Right lobe of liver (tissue), 6 donors: ENCODE data around the gene POGLUT2. TPM values are rescaled to one million over a fixed set of nuclear protein-coding genes. Genes with fewer than 3 reads are reported as not detected.
"Not testable (repeated sequence)": the region's sequence is repeated elsewhere in the genome, so short reads cannot be mapped to it uniquely, and the experiment has no call there.

ENCODE experiments used
- ATAC-seq, 4 donors: fragments of 200-7000 bp; cut with Tn5 transposase; one replicate each; pipeline ENCODE4 v1.9.1; 2020; ENCODE audit warnings: mild to moderate bottlenecking in 4 of 4, moderate library complexity in 4 of 4
- DNase-seq, 3 donors: peaks; one replicate each; pipeline ENCODE4 v3.0.0-alpha.2; 2020
- H3K27ac ChIP-seq, 3 donors: fragments of 200-600 bp; one replicate each; pipeline ENCODE4 v1.8.0; 2022
- H3K27me3 ChIP-seq, 2 donors: fragments of 200-600 bp; one replicate each; pipeline ENCODE4 v1.8.0; 2022
- H3K36me3 ChIP-seq, 4 donors: fragments of 200-600 bp; sonication (generic) in 1 of 4; one replicate each; pipeline versions ENCODE4 v1.5.1 to v1.8.0; 2017 to 2022; ENCODE audit warnings: control low read depth in 1 of 4
- H3K4me1 ChIP-seq, 4 donors: fragments of 200-600 bp; sonication (generic) in 1 of 4; one replicate each; pipeline versions ENCODE4 v1.5.1 to v1.8.0; 2017 to 2022; ENCODE audit warnings: control low read depth in 1 of 4
- H3K4me3 ChIP-seq, 3 donors: fragments of 200-600 bp; one replicate each; pipeline ENCODE4 v1.8.0; 2022
- H3K9me3 ChIP-seq, 4 donors: fragments of 200-600 bp; sonication (generic) in 1 of 4; one replicate each; pipeline versions ENCODE4 v1.5.1 to v1.8.0; 2017 to 2022; ENCODE audit warnings: control low read depth in 1 of 4
- POLR2A ChIP-seq: fragments of 450-650 bp; IDR thresholded peaks from one replicate; pipeline ENCODE4 v1.6.1; 2017; ENCODE audit warnings: antibody characterized with exemption, mild to moderate bottlenecking
- WGBS: methylation state at CpG from one replicate; pipeline ENCODE4 v1.1.6; 2018; ENCODE audit warnings: low coverage, low lambda C conversion rate; ENCODE audit not compliant: insufficient coverage; ENCODE audit errors: missing lambda C conversion rate; 5-methylcytosine and 5-hydroxymethylcytosine counted together
- intact Hi-C, 2 donors: fragments of 100-400 bp; cut with DNase I; formaldehyde crosslinking; loops; one replicate each; pipeline versions ENCODE4 v1.11.2 to v1.14.1; 2022
- total RNA-seq, 6 experiments: library from RNA; depleted of rRNA in 2 of 6; stranded (reverse); fragments of >200 nt in 2 of 6; fragmentation: NEBNext Ultra II Directional in 3 of 6; extraction: Animal tissue kit (Norgen Biotek cat#: 25700) in 3 of 6; gene quantifications; one replicate each; pipeline versions ENCODE4 v1.1.0 to v1.2.4, GENCODE V29; 2016 to 2023
- TF ChIP-seq, protein P1 (sequence below), 4 donors: fragments of 200-600 bp in 3 of 4; fragments of 450-650 bp in 1 of 4; IDR thresholded peaks; one replicate each; pipeline versions ENCODE4 v1.5.1 to v1.8.0; 2016 to 2022; ENCODE audit warnings: antibody characterized with exemption in 4 of 4, mild to moderate bottlenecking in 2 of 4
- donor health status: DM: no; HTN: yes; CAD: no.
- donor health status: DM: no; HTN: no; CAD: no.
- donor health status: DM: no; HTN: no; CAD: no.
- donor health status: DM: no; HTN: yes; CAD: no.
- donor health status: DM: no; HTN: yes; CAD: no.

POGLUT2 gene
- total RNA-seq, 6 experiments from 2014 or later = 3.8 to 7.7 (median 5.3) TPM

DNA sequence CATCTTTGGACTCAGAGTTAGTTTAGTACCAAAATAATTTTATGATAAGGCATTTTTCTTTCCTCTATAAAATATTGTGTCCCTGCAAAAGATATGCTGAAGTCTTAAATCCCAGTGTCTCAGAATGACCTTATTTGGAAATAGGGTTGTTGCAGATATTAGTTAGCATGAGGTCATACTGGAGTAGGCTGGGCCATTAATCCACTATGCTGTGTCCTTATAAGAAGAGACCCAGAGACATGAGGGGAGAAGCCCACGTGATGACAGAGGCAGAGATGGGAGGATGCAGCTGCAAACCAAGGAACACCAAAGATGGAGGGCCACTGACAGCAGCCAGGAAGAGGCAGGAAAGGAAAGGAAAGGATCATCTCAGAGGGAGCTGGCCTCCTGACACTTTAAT, 6.4 kb downstream of the POGLUT2 start:
- intact Hi-C loops = no loop called here
- ATAC-seq (no peak), DNase-seq (no peak)
- WGBS = 88% methylated on average over 1 of the region's 1 CpG
- Histone ChIP-seq H3K27ac (no peak overlapping the region), H3K27me3 (no peaks in the 10 kb centered on the region), H3K36me3 (no peaks in the 10 kb centered on the region), H3K4me3 (no peak overlapping the region), H3K4me1 (peaks cover 0 to 5% (median 2%) of the 10 kb centered on the region in 4 donors), H3K9me3 (no peaks in the 10 kb centered on the region)
- TF ChIP-seq POLR2A = no peak
- TF ChIP-seq, protein P1, sequence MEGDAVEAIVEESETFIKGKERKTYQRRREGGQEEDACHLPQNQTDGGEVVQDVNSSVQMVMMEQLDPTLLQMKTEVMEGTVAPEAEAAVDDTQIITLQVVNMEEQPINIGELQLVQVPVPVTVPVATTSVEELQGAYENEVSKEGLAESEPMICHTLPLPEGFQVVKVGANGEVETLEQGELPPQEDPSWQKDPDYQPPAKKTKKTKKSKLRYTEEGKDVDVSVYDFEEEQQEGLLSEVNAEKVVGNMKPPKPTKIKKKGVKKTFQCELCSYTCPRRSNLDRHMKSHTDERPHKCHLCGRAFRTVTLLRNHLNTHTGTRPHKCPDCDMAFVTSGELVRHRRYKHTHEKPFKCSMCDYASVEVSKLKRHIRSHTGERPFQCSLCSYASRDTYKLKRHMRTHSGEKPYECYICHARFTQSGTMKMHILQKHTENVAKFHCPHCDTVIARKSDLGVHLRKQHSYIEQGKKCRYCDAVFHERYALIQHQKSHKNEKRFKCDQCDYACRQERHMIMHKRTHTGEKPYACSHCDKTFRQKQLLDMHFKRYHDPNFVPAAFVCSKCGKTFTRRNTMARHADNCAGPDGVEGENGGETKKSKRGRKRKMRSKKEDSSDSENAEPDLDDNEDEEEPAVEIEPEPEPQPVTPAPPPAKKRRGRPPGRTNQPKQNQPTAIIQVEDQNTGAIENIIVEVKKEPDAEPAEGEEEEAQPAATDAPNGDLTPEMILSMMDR (IDR thresholded peaks at IDR 0.05) = no peak

- DNase-seq (peak; percentile 61 to 82 (median 80)), ATAC-seq (peak; percentile 93 to 98 (median 95))
- TF ChIP-seq POLR2A = peak; percentile 68
- TF ChIP-seq, protein P1 (IDR thresholded peaks at IDR 0.05) = no peak
- Histone ChIP-seq H3K36me3 (no peaks in the 10 kb centered on the region), H3K27me3 (no peaks in the 10 kb centered on the region), H3K27ac (peak overlapping the region; percentile 44 to 81 (median 62)), H3K4me3 (no peak overlapping the region), H3K4me1 (peaks cover 0 to 19% (median 9%) of the 10 kb centered on the region in 4 donors), H3K9me3 (no peaks in the 10 kb centered on the region)
- intact Hi-C loops = no loop called here
- WGBS = 37% methylated on average over 8 of the region's 8 CpGs
Measured at GRCh38 chr13:102788683-102789082, 10.1 kb downstream of the POGLUT2 start.

DNA sequence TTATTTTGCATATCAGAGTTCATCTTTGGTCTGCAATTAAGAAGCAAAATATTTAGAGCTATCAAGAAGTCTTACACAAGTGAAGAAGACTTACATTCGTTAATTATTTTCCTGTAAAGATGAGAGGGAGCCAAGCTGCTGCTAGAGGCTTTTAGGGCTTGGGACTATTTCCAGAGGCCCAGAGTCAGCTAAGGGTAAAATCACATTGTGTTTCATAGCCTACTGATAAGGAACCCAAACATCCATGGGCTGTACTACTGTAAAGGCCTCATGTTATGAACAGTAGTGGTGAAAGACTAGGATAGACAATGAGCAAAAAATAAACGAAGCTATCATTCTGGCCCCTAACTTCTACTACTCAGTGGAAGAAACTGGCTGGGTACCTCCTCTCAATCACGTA, 14.3 kb downstream of the POGLUT2 start:
- Histone ChIP-seq H3K4me1 (peaks cover 0 to 19% (median 9%) of the 10 kb centered on the region in 4 donors), H3K36me3 (no peaks in the 10 kb centered on the region), H3K27ac (peak overlapping the region in 2 of 3 donors; percentile 33 to 67), H3K9me3 (no peaks in the 10 kb centered on the region), H3K27me3 (no peaks in the 10 kb centered on the region), H3K4me3 (no peak overlapping the region)
- 26% methylated on average over 3 of the region's 3 CpGs for WGBS
- ATAC-seq (peak; percentile 48 to 77 (median 74)), DNase-seq (peak in 1 of 3 donors; percentile 60)
- intact Hi-C loops = no loop called here
- TF ChIP-seq, protein P1 (IDR thresholded peaks at IDR 0.05) = no peak
- TF ChIP-seq POLR2A = no peak

DNA sequence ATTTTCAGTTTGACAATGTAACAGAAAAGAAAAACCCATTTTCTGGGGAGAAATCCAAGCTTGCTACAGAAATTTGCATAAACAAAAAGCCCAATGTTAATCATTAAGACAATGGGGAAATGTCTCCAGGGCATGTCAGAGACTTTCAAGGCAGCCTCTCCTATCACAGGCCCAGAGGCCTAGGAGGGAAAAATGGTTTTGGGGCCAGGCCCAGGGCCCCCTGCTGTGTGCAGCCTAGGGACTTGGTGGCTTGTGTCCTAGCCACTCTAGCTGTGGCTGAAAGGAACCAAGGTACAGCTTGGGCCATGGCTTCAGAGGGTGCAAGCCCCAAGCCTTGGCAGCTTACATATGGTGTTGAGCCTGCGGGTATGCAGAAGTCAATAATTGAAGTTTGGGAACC, 17.2 kb downstream of the POGLUT2 start:
- Histone ChIP-seq H3K27ac (no peak overlapping the region), H3K9me3 (no peaks in the 10 kb centered on the region), H3K4me3 (no peak overlapping the region), H3K36me3 (no peaks in the 10 kb centered on the region), H3K27me3 (no peaks in the 10 kb centered on the region), H3K4me1 (peaks cover 0 to 14% (median 7%) of the 10 kb centered on the region in 4 donors)
- no peak for TF ChIP-seq POLR2A
- TF ChIP-seq, protein P1 (IDR thresholded peaks at IDR 0.05) = no peak
- 100% methylated on average over 1 of the region's 1 CpG for WGBS
- ATAC-seq (no peak), DNase-seq (no peak)
- intact Hi-C loops = no loop called here

DNA sequence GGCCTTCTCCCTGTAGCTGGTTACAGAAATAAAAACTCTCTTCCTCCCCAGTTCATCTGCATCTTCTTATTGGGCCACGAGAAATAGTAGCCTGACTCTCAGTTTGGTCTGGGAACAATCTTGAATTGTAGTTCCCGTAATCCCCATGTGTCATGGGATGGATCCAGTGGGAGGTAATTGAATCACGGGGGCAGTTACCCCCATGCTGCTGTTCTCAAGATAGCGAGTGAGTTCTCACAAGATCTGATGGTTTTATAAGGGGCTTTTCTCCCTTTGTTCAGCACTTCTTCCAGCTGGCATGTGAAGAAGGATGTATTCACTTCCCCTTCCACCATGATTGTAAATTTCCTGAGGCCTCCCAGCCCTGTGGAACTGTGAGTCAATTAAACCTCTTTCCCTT, 18.1 kb downstream of the POGLUT2 start:
- peaks cover 0 to 14% (median 7%) of the 10 kb centered on the region in 4 donors for H3K4me1 ChIP-seq
- H3K27ac ChIP-seq, H3K27me3 ChIP-seq, H3K9me3 ChIP-seq, intact Hi-C loops, ATAC-seq, DNase-seq, H3K36me3 ChIP-seq, H3K4me3 ChIP-seq: not testable (repeated sequence)
- 85% methylated on average over 4 of the region's 4 CpGs for WGBS
